ENCODE measurements around the gene SDHA.
"Not testable (repeated sequence)": the region's sequence is repeated elsewhere in the genome, so short reads cannot be mapped to it uniquely, and the experiment has no call there.

SDHA gene

GRCh38 chr5:198516-199196 is 19.5 kb upstream of the SDHA start:
- no peak for DNase-seq (ENCODE audit: low read depth)

DNA sequence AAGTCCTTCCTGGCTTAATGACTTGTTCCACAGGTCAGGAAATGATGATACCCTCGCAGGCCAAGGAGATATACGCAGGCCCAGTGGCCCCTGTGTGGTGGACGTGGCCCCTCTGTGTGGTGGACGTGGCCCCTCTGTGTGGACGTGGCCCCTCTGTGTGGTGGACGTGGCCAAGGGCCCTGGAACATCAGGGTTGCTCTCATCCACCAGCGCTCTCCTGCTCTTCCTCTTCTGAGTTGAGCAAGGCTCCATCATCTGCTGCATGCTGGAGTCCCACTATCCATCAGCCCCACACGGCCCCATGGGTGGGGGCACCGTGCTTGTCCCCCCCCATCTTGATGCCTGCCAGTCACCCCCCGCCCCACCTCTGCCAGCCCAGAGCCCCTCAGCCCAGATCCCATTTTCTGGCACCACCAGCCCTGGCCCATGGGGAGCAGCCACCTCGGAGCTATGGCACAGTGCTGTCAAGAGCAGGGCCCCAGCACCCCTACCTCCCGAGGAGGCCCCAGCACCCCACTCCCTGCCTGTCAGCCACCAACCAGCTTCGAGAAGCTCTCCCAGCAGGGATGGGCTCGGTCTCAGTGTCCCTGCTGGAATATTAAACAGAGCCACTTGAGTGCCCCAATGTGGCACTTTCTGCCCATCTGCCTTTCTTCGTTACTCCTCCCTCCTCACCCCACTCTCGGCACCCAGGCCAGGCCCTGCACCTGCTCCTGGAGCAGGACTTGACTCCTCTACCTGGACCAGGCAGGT is 18.7 kb upstream of the SDHA start:
- DNase-seq (ENCODE audit: low read depth) = no peak

- no peak for DNase-seq (ENCODE audit: low read depth)
Measured at GRCh38 chr5:199950-200645, 18.0 kb upstream of the SDHA start.

- DNase-seq (ENCODE audit: low read depth) = no peak
Measured at GRCh38 chr5:200985-201384, 17.1 kb upstream of the SDHA start.

- DNase-seq (ENCODE audit: low read depth) = no peak
Measured at GRCh38 chr5:201672-202071, 16.4 kb upstream of the SDHA start.

DNA sequence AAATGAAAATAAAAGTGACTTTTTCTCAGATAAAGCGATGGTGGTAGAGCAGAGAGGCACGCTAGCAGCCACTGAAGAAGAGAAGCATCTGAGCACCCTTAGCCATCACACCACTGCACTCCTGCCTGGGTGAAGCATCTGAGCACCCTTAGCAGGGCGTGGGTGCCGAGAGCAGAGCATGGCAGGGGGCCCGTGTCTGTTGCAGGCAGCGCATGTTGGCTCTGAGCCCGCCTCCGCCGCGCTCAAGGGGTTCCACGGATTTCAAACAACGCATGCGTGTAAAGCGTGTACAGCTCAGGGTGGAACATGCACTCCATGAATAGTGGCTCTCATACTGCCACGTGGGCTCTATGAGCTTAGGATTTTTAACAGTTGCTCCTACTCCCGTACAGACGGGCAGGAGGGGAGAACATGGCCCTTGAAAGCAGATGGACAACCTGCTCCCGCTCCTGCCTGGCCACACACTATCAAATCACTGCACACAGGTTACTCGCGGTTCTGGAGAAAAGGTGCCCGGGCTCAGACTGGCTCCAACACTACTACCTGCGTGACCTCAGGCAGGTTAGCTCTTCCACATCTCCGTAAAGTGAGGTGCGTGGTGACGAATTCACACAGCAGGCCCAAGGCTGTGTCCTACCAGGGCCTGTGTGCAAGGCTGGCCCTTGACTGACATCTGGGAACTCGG is 14.7 kb upstream of the SDHA start:
- no peak for DNase-seq (ENCODE audit: low read depth)

DNA sequence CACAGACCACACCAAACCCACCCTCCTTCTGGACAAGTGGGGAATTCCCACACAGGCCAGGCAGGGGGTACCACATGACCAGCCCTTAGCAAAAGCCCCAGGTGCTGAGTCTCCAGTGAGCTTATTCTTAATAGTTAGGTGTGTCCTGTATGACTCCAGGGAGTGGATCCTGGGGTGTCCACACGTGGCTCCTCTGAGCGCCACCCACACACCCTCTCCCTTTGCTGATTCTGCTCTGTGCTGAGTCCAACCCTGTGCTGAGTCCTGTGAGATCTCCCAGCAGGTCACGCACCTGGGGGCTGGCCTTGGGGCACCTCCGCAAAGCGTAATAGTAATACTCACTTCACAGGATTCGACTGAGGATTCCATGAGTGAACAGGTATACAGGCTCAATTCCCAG is 14.1 kb upstream of the SDHA start:
- no peak for DNase-seq (ENCODE audit: low read depth)

- DNase-seq (ENCODE audit: low read depth) = no peak
Measured at GRCh38 chr5:204462-204861, 13.7 kb upstream of the SDHA start.

GRCh38 chr5:204966-205670 is 13.0 kb upstream of the SDHA start:
- no peak for DNase-seq (ENCODE audit: low read depth)

GRCh38 chr5:206406-206805 is 11.7 kb upstream of the SDHA start:
- no peak for DNase-seq (ENCODE audit: low read depth)

DNA sequence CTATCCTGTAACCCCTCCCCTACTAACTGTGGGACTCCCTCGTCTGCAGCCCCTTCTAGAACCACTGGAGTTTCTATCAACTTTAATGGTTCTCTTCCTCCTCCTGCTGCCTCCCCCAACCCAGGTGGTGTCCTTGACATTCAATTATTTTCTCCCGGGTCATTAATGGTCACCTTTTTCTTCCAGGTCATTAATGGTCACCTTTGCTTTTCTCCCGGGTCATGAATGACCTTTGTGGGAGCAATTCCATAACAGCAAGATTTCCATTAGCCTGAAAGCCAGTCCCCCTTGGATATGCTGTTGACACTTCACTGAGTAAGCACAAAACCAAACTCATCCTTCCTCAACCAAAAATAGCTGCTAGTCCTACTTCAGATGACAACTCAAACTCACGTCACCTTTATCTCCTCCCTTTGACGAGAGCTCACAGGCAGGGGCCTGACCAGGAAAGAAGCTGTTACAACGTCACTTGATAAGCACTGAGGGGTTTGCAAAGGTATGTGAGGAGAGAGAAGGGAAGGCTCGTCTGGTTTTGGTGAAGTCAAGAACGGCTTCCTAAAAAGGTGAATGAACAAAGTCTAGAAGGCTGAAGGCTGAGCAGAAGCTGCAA is 11.1 kb upstream of the SDHA start:
- no peak for DNase-seq (ENCODE audit: low read depth)

- no peak for DNase-seq (ENCODE audit: low read depth)
Measured at GRCh38 chr5:207599-207998, 10.5 kb upstream of the SDHA start.

DNA sequence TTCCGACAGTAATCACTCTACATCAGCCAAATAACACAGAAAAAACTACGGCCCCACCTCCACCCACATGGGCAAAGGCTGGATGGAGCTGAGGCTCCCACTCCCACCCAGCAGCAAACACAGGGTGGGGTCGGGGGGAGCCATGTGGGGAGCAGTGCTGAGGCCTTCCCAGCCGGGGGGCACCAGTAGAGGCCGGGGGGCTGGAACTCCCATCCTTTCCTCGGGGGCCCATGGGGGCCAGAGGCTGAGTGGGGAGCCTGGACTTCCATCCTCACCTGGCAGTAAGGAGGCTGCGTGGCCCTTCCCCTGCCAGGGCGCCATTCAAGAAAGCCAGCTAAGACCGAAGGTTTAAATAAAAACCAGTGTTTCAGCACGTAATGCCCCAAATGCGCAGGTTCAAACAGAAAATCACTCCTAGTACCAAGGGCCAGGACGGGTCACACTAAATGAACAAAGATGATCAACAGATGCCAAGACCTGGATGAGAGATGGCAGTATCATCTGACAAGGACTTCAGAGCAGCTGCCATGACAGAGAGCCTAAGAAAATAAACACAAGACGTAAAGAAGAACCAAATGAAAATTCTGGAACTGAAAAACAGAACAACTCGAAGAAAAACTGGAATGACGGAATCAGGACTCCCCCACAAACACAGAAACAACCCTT is 9.5 kb upstream of the SDHA start:
- DNase-seq (ENCODE audit: low read depth) = no peak

GRCh38 chr5:213803-214395 is 4.2 kb upstream of the SDHA start:
- DNase-seq (ENCODE audit: low read depth) = no peak

- not testable (repeated sequence) for DNase-seq (ENCODE audit: low read depth)
Measured at GRCh38 chr5:215256-215655, 2.9 kb upstream of the SDHA start.

DNA sequence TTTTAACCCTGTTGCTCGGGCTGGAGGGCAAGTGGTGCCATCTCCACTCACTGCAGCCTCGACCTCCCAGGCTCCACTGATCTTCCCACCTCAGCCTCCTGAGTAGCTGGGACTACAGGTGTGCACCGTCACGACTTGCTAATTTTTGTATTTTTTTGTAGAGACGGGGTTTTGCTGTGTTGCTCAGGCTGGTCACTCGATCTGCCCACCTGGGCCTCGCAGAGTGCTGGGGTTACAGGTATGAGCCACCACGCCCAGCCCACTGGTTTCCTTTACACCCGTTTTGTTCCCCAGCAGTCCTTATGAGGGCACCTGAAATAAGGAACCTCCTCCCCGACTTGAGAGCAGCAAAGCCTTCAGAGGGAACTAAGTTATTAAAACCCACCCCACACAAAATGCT is 2.0 kb upstream of the SDHA start:
- not testable (repeated sequence) for DNase-seq (ENCODE audit: low read depth)

- no peak for DNase-seq (ENCODE audit: low read depth)
Measured at GRCh38 chr5:218457-219291, 554 bp downstream of the SDHA start.

DNA sequence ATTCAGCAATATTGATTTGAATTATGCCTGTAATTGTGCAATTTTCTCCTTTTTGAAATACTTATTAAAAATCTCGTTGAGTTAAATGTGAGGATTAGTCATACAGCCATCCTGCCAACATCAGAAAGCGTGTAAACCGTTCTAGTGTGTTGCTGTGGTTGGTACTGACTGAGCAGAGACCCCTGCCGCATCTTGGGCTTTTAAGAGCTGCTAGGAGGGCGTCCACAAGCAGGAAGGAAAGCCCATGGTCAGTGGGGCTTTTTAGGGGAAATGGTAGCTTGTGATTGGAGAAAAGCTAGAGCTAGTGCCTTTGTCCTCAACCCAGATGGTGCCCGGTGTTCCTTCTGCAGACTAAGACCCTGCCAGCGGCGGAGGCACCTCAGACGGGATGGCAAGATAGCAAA is 1.3 kb downstream of the SDHA start:
- no peak for DNase-seq (ENCODE audit: low read depth)

DNA sequence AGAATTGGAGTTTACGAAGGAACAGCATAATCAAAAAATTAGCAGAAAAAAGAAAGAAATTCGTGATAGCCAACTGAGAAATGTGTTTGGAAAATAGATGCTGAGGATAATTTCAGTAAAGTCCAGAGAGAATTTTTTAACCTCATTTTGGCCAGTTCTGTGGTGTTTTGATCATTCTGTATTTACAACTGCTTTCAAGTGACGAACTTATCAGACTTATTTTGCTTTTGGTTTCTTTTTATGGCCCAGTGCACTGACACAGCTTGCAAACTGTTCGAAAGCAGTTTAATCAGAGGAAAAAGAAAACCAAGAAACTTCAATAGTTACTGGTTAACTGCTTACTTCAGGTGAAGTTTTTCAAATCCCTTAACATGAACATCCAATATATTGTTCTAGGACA is 1.9 kb downstream of the SDHA start:
- DNase-seq (ENCODE audit: low read depth) = no peak
